GM12891 (cell line): ENCODE data around the gene MVB12A.

Experiments used
- POLR2A ChIP-seq: IDR thresholded peaks from 2 replicates; pipeline ENCODE4 v1.6.1; 2011; ENCODE audit warnings: low read depth, low read length, control low read depth
- POLR2AphosphoS5 ChIP-seq: IDR thresholded peaks from 2 replicates; pipeline ENCODE4 v1.6.1; 2011; ENCODE audit warnings: low read depth, low read length, control low read depth
- SPI1 ChIP-seq: IDR thresholded peaks from 2 replicates; pipeline ENCODE4 v1.6.1; 2011; ENCODE audit warnings: low read depth, low read length, control low read depth

- TF ChIP-seq SPI1: no peak
- TF ChIP-seq POLR2A: no peak
- TF ChIP-seq POLR2AphosphoS5: no peak
Measured at GRCh38 chr19:17404621-17405249, 15.1 kb upstream of the MVB12A start.
